ENCODE measurements around the gene LPAR2.

The LPAR2 gene

DNA sequence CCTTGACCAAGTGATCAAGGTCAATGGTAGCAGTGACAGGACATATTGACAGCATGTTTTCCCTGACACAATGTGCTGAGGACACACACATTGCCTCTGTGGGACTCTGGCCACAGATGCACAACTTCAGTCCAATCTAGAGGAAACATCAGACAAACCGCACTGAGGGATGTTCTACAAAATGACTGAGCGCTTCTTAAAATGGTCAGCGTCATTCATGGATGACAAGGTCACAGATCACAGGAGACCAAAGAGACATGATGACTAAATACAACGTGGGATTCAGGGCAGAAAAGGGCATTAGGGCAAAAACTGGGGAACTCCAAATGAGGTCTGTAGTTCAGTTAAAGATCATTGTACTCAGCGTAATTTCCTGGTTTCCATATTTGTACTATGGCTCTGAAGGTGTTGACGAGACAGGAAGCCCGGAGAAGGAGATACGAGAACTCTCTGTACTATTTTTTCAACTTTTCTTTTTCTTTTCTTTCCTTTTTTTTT, 30.2 kb downstream of the LPAR2 start:
- DNase-seq (ENCODE audit: low read depth, low spot score) = no peak

DNA sequence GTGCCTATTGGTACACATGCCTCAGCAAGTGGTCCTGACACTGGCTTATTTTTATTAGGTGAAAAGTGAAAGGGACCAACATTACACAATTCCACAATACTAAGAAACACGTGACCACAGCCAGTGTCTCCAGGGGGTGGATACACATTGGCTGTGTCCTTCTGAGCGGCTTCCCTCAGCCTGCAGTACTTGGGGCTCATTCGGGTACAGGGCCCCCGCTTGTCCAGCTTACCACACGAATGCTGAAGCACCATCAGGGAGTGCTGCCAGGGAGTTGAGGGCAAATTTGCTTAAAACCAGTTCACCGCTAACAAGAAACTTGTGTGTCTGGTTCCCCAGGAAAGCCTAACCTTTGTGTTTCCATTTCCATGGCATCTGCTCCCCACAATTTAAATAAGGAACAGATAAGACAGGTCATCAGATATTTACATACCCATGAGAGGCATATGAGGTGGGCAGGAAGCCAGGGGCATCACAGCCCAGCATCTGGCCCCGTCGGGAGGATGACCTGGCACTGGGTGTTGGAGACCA, 32.8 kb downstream of the LPAR2 start:
- peak; percentile 23 for DNase-seq (ENCODE audit: low read depth, low spot score)

DNA sequence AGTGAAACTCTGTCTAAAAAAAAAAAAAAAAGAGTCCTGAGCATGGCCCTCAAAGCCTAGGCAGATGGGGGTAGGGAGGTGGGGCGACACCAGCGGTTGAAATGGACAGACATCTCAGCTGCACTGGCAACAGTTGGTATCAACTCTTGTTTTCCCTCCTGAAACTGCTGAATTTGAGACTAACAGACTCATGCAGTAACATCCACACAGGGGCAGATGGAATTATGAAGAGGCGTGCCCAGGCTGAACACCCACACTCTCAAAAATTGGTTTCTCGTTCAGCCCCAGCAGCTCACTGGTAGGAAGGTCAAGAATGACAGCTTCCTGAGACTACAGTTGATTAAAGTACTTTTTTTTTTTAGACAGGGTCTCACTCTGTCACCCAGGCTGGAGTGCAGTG, 33.6 kb downstream of the LPAR2 start:
- no peak for DNase-seq (ENCODE audit: low read depth, low spot score)

DNA sequence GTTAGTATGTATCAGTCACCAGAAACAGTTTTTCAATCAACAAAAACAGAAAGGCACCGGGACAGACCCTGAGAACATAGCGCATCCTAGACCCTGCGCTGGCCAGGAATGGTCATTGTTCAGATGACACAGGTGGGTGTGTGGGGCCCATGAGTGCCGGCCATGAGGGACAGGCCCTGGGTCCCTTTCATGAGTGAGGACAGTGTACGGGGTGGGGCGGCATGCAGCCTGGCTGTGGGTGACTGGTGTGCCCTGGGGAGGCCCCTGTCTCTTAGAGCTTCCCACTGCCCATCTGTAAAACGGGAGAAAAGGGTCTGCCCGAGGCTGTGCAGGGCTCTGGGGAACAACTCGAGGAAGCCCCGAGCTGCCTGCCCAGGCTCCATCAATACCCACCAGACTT, 35.3 kb downstream of the LPAR2 start:
- no peak for DNase-seq (ENCODE audit: low read depth, low spot score)

DNA sequence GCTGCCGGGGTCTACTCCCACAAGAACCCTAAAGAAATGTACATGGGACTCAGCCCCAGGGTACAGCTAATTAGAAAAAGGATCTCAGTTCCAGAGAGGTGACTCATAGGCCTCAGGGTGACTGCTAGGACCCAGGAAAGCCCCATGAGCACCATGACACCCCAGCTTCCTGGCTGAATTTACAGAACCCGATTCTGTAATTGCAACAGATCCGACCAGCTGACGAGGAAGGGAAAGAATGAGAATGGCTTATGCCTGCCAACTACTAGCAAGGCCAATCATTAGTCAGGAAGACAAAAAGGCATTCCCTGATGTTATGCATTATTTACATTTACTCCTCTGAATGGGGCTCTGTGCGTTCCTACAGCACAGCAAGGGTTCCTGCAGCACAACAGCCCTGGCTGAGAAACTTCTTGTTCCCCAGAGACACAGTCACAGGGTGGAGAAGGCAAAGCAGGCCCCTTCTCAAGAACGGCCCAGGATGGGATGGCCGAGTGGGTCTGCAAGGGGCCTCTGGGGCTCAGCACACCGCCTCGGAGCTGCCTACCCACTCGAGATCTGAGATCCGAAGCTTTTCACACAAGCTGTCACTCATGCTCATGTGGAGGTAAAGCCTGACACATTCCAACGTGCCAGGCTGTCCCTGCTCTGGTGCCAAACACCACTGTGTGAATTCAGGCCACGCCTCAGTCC, 36.7 kb downstream of the LPAR2 start:
- peak; percentile 45 for DNase-seq (ENCODE audit: low read depth, low spot score)

DNA sequence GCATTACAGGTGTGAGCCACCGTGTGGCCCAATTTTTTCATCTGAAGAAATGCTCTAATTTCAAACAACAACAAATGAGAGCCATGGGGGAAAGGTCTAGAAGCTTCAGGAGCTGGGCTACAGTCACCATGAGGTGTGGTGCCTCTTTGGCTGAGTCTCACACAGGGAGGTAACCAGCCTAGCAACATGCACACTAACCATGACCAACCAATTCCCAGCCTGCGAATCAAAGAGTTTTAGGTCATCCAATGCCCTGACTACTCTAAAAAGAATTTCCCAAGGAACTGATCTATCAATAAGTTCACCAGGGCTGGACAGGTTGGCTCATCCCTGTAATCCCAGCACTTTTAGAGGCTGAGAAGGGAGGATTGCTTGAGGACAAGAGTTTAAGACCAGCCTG, 39.5 kb downstream of the LPAR2 start:
- DNase-seq (ENCODE audit: low read depth, low spot score) = no peak

DNA sequence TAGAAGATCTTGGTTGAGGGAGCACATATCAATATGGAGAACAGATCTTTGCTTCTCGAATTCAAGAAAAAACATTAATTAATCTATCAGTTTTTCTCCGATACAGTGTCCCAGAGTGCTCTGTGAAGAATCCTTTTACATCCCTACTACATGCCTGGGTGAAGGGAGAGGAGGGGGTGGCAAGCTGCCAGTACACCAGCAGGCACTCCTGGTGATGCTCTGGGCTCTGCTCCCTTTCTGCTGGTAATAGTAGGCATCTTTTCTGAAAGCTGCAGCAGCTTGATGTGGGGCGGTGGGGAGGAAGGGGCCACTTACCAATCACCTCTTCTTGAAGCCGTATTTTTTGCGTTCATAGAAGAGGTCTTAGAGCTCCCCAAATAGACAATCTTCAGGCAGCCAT, 40.2 kb downstream of the LPAR2 start:
- no peak for DNase-seq (ENCODE audit: low read depth, low spot score)

DNA sequence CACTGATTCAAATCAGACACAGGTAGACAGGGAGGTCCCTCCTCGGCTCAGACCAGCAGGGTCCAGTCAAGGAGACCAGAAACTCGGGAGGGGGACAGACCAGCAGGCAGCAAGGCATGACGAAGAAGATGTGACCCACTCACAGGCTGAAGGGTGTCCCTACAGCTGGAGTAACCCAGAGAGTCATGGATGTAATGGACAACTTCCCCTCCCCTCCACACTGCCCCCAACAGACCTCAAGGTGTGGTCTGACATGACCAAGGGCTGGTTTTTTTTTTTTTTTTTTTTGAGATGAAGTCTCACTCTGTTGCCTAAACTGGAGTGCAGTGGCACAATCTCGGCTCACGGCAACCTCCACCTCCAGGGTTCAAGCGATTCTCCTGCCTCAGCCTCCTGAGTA, 43.7 kb downstream of the LPAR2 start:
- DNase-seq (ENCODE audit: low read depth, low spot score) = no peak

DNA sequence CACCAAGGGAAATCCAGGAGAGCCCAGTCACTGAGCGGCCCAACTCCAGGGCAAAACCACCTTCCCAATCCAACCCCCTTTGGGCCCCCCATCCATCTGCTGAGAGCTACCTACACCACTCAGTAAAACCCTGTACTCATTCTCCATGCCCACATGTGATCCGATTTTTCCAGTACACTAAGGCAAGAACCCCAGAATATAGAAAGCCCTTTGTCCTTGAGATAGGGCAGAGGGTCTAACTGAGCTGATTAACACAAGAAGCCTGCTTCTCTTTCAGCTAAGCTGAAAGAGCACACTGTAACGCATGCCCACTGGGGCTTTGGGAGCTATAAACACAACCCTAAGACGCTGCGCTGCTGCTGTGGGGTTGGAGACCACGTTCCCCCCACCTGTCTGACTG, 45.5 kb downstream of the LPAR2 start:
- no peak for DNase-seq (ENCODE audit: low read depth, low spot score)

DNA sequence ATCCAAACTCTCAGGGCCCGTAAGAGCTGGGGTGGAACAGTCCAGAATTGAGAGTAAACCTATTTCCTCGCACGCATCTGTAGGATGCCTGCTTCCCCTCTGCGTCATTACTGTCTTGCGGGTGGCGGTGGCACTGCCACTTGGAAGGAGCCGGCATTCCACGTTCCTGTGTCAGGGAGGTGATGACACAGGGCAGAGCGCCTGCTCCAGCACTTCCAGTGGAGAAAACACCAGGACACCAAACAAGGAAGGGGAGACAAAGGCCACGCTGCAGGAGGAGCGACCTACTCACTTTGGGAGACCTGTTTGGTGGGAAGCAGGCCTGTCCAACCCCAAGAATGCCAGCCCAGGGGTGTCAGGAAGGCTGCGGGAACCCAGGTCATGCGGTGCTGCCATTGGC, 46.6 kb downstream of the LPAR2 start:
- no peak for DNase-seq (ENCODE audit: low read depth, low spot score)

DNA sequence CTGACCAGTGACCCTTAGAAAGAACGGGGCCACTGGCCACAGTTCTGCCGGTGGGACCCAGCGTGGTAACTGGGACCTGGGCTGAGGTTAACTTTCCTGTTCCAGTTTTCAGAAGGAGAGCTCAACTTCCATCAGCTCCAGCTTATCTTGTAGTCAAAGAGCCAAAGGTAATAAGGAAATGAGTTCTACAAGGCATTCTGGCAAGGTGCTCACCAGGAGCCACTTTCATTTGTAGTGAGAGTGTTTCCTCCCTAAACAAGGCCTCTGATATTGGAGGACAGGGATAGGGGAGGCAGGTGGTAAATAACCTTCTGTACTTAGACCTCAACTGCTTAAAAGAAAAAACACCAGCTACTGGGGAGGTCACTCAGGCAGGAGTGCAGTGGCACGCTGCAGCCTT, 47.6 kb downstream of the LPAR2 start:
- no peak for DNase-seq (ENCODE audit: low read depth, low spot score)

DNA sequence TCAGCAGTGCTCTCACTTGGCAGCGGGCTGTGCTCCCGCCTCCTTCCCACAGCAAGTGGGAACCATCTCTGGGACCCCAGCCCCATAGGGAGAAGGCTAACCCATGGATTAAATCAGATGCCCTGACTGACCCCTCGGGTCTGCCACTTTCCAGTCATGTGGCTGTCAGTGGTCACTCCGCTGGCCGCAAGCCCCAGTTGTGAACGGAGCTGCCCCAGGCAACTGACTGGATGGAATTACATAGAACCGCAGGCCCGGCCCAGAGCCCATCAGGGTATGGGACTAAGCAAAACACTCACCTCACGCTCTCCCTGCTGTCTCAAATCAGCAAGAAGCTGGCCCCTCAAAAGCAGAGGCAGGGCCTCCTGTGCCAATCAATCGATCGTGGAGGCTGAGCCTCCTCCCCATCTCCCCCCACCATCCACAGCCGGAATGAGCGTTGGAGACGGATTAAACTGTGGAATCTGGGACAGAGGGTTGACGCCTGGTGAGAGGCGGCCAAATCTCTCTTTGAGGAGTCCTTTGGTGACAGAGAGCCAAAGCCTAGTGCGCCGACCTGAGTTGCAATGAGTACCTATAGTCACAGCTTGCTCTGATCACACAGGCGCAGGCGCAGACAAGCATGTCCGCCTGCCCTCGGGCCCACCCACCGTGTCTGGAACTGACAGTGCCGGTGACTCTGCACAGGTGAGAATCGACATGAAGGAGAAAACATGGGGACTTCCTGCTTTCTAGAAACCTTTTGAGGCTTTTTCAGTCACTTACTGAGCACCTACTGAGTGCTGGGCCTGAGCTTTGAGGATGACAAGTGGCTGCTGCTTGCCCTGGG, 48.3 kb downstream of the LPAR2 start:
- no peak for DNase-seq (ENCODE audit: low read depth, low spot score)

DNA sequence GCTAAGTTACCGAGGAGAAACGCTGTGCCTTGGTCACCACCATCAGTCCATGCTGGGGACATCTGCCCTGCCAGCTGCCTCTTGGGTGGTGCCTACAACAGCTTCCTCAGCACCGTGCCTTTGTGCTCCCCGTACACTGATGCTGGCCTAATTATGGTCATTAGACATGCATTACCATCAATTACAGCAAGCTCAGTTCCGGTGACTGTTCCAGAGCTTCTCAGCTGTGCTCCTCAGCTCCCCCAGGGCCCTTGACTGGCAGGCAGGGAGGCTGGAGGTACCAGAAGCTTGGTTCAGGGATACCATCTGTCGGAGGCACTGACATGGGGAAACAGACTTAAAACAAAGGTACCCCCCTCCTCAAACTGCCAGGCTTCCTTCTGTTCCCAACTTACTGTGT, 49.8 kb downstream of the LPAR2 start:
- no peak for DNase-seq (ENCODE audit: low read depth, low spot score)

DNA sequence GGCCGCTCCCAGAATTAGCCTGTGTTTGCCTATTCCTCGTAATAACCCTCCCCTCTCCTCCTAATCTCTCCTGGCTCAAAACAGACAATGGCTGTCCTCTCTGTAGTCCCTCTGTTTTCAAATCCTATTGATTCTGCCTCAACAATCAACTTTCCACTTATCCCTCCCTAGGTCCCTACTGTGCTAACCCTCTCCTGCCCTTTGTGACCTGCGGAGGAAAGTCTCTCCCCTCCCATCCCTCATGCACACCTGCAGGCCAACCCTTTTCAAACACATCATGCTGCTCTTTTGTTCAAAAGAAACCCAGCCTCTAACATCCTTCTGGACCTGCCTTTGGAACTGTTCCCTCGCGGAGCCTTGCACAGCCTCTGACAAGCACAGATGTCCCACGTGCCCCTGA, 52.6 kb downstream of the LPAR2 start:
- DNase-seq (ENCODE audit: low read depth, low spot score) = no peak

Data from smooth muscle cell of the brain vasculature (primary cell).